Skeletal muscle cell (primary cell): Measurements from ENCODE around the gene TXNIP.

Experiments used
- DNase-seq: peaks from one replicate; pipeline ENCODE4 v3.0.0-alpha.2; 2010; ENCODE audit warnings: low read depth
- H3K4me3 ChIP-seq: 2 replicates; pipeline ENCODE4 v1.5.1; 2011; ENCODE audit warnings: low read depth, mild to moderate bottlenecking, control low read depth, low read length, moderate library complexity

Gene TXNIP

GRCh38 chr1:146013559-146013922, 17.2 kb upstream of the TXNIP start:
- no peak for DNase-seq
- H3K4me3 ChIP-seq: no peak overlapping the region

- no peak overlapping the region for H3K4me3 ChIP-seq
- no peak for DNase-seq
Measured at GRCh38 chr1:146012703-146013558, 16.6 kb upstream of the TXNIP start.

- DNase-seq: no peak
- H3K4me3 ChIP-seq: no peak overlapping the region
Measured at GRCh38 chr1:146010126-146010738, 13.9 kb upstream of the TXNIP start.

GRCh38 chr1:146007489-146008133, 11.2 kb upstream of the TXNIP start:
- H3K4me3 ChIP-seq: no peak overlapping the region
- no peak for DNase-seq

- no peak for DNase-seq
- no peak overlapping the region for H3K4me3 ChIP-seq
Measured at GRCh38 chr1:146001709-146002108, 5.3 kb upstream of the TXNIP start.

GRCh38 chr1:145999321-146000024, 3.1 kb upstream of the TXNIP start:
- DNase-seq: no peak
- H3K4me3 ChIP-seq: no peak overlapping the region

GRCh38 chr1:145997718-145998023, 1.3 kb upstream of the TXNIP start:
- DNase-seq: no peak
- peak overlapping the region; percentile 84 for H3K4me3 ChIP-seq

- peak overlapping the region; percentile 84 for H3K4me3 ChIP-seq
- DNase-seq: peak; percentile 53
Measured at GRCh38 chr1:145997016-145997717, 788 bp upstream of the TXNIP start.

GRCh38 chr1:145995964-145996432, 381 bp downstream of the TXNIP start:
- H3K4me3 ChIP-seq: peak overlapping the region; percentile 84
- no peak for DNase-seq

- no peak for DNase-seq
- H3K4me3 ChIP-seq: peak overlapping the region; percentile 84
Measured at GRCh38 chr1:145995148-145995881, 1.1 kb downstream of the TXNIP start.

GRCh38 chr1:145994391-145995120, 1.8 kb downstream of the TXNIP start:
- no peak for DNase-seq
- peak overlapping the region; percentile 84 for H3K4me3 ChIP-seq

GRCh38 chr1:145993618-145994390, 2.6 kb downstream of the TXNIP start:
- no peak for DNase-seq
- H3K4me3 ChIP-seq: peak overlapping the region; percentile 84

GRCh38 chr1:145992958-145993617, 3.3 kb downstream of the TXNIP start:
- DNase-seq: no peak
- peak overlapping the region; percentile 84 for H3K4me3 ChIP-seq

GRCh38 chr1:145992502-145992936, 3.9 kb downstream of the TXNIP start:
- peak overlapping the region; percentile 84 for H3K4me3 ChIP-seq
- no peak for DNase-seq

- peak overlapping the region; percentile 84 for H3K4me3 ChIP-seq
- DNase-seq: peak; percentile 29
Measured at GRCh38 chr1:145991735-145992412, 4.5 kb downstream of the TXNIP start.

GRCh38 chr1:145990249-145990855, 6.0 kb downstream of the TXNIP start:
- DNase-seq: no peak
- H3K4me3 ChIP-seq: no peak overlapping the region
